GM23338 (cell line): ENCODE results near the gene CLDN22. TPM values are rescaled to one million over a fixed set of nuclear protein-coding genes. Genes with fewer than 3 reads are reported as not detected.

Experiments
- ATAC-seq: fragments of 200-7000 bp; cut with Tn5 transposase; 3 replicates; pipeline ENCODE4 v1.9.1; 2020
- DNase-seq: peaks from one replicate; pipeline ENCODE4 v3.0.0-alpha.2; 2015; ENCODE audit warnings: low spot score
- H2AFZ ChIP-seq: fragments of 200-600 bp; sonication (generic); 2 replicates; pipeline ENCODE4 v1.8.0; 2016; ENCODE audit warnings: antibody characterized with exemption, mild to moderate bottlenecking, moderate library complexity
- H3F3A ChIP-seq: fragments of 200-600 bp; sonication (generic); replicated peaks from 2 replicates; pipeline ENCODE4 v1.8.0; 2017; ENCODE audit warnings: antibody characterized with exemption, mixed run types, low read depth
- H3K27ac ChIP-seq: fragments of 200-600 bp; sonication (generic); 2 replicates; pipeline ENCODE4 v1.6.1; 2016; ENCODE audit warnings: low read depth
- H3K27me3 ChIP-seq: fragments of 200-600 bp; sonication (generic); 2 replicates; pipeline ENCODE4 v1.8.0; 2016; ENCODE audit warnings: mild to moderate bottlenecking, mixed run types, moderate library complexity; ENCODE audit not compliant: insufficient read depth
- H3K36me3 ChIP-seq: fragments of 200-600 bp; sonication (generic); 2 replicates; pipeline ENCODE4 v1.8.0; 2016; ENCODE audit warnings: mild to moderate bottlenecking; ENCODE audit not compliant: insufficient read depth
- H3K4me1 ChIP-seq: fragments of 200-600 bp; sonication (generic); 2 replicates; pipeline ENCODE4 v1.8.0; 2016; ENCODE audit warnings: mild to moderate bottlenecking, moderate library complexity; ENCODE audit not compliant: insufficient read depth
- H3K4me2 ChIP-seq: fragments of 200-600 bp; sonication (generic); 2 replicates; pipeline ENCODE4 v1.7.1; 2017; ENCODE audit warnings: mixed run types
- H3K4me3 ChIP-seq: fragments of 200-600 bp; sonication (generic); 2 replicates; pipeline ENCODE4 v1.6.1; 2016; ENCODE audit warnings: mixed run types
- H3K79me2 ChIP-seq: fragments of 200-600 bp; sonication (generic); replicated peaks from 2 replicates; pipeline ENCODE4 v1.8.0; 2017; ENCODE audit warnings: mild to moderate bottlenecking; ENCODE audit not compliant: insufficient read depth
- H3K9me2 ChIP-seq: fragments of 200-600 bp; sonication (generic); 2 replicates; pipeline ENCODE4 v1.8.0; 2017; ENCODE audit not compliant: insufficient read depth
- H4K20me1 ChIP-seq: fragments of 200-600 bp; sonication (generic); replicated peaks from 2 replicates; pipeline ENCODE4 v1.8.0; 2017; ENCODE audit warnings: mild to moderate bottlenecking; ENCODE audit not compliant: insufficient read depth
- H3K27ac Mint-ChIP-seq: 2 replicates; pipeline ENCODE4 v1.8.0; 2020; ENCODE audit warnings: inconsistent platforms, mild to moderate bottlenecking, moderate library complexity, mixed read lengths
- H3K27me3 Mint-ChIP-seq: 3 replicates; pipeline ENCODE4 v1.8.0; 2022; ENCODE audit warnings: low read depth, mild to moderate bottlenecking, moderate library complexity, mixed read lengths, inconsistent platforms; ENCODE audit not compliant: insufficient read depth, poor library complexity
- H3K36me3 Mint-ChIP-seq: 3 replicates; pipeline ENCODE4 v1.8.0; 2021; ENCODE audit warnings: low read depth, mild to moderate bottlenecking, inconsistent platforms, moderate library complexity, mixed read lengths
- H3K4me1 Mint-ChIP-seq: 3 replicates; pipeline ENCODE4 v1.8.0; 2020; ENCODE audit warnings: mild to moderate bottlenecking, inconsistent platforms, mixed read lengths
- H3K4me3 Mint-ChIP-seq: 3 replicates; pipeline ENCODE4 v1.8.0; 2021; ENCODE audit warnings: moderate library complexity, mild to moderate bottlenecking, inconsistent platforms, mixed read lengths
- H3K9me3 Mint-ChIP-seq: 3 replicates; pipeline ENCODE4 v1.8.0; 2020; ENCODE audit warnings: moderate library complexity, mild to moderate bottlenecking, inconsistent platforms, mixed read lengths
- EZH2 ChIP-seq: fragments of 200-600 bp; sonication (generic); IDR thresholded peaks from one replicate; pipeline ENCODE4 v1.8.0; 2017; ENCODE audit warnings: antibody characterized with exemption, mild to moderate bottlenecking, low read depth; ENCODE audit not compliant: unreplicated experiment
- EZH2phosphoT487 ChIP-seq: fragments of 200-600 bp; sonication (generic); IDR thresholded peaks from one replicate; pipeline ENCODE4 v1.8.1; 2018; ENCODE audit warnings: antibody characterized with exemption; ENCODE audit not compliant: unreplicated experiment
- JUNB ChIP-seq: IDR thresholded peaks from one replicate; pipeline ENCODE4 v1.6.1; 2016; ENCODE audit warnings: antibody characterized with exemption; ENCODE audit not compliant: unreplicated experiment
- NANOG ChIP-seq: IDR thresholded peaks from 2 replicates; pipeline ENCODE4 v1.6.1; 2016; ENCODE audit warnings: antibody characterized with exemption, borderline replicate concordance
- REST ChIP-seq: IDR thresholded peaks from one replicate; pipeline ENCODE4 v1.6.1; 2018; ENCODE audit warnings: antibody characterized with exemption; ENCODE audit not compliant: unreplicated experiment
- ZNF114 ChIP-seq: fragments of 250-450 bp; sonication (Bioruptor Pico); IDR thresholded peaks from 2 replicates; pipeline ENCODE4 v1.5.0; 2020; ENCODE audit warnings: mild to moderate bottlenecking, moderate library complexity
- ZNF331 ChIP-seq: fragments of 250-450 bp; sonication (Bioruptor Pico); IDR thresholded peaks from 2 replicates; pipeline ENCODE4 v1.5.0; 2020; ENCODE audit warnings: low read depth, mild to moderate bottlenecking, moderate library complexity
- ZNF462 ChIP-seq: fragments of 250-450 bp; sonication (Bioruptor Pico); IDR thresholded peaks from 2 replicates; pipeline ENCODE4 v1.5.0; 2020; ENCODE audit warnings: mild to moderate bottlenecking, moderate library complexity
- polyA plus RNA-seq: library from polyadenylated mRNA; unstranded; fragments of >200 nt; fragmentation: Nextera tagmentation; extraction: Ambion mirVana; gene quantifications from 2 replicates; pipeline ENCODE4 v1.2.1, GENCODE V29; 2016
- total RNA-seq: library from RNA; depleted of rRNA; stranded (reverse); fragments of >200 nt; shearing (Covaris generic); gene quantifications from 2 replicates; pipeline ENCODE4 v1.2.3, GENCODE V29; 2014
- TF ChIP-seq, protein P1 (sequence below): IDR thresholded peaks from 2 replicates; pipeline ENCODE4 v1.6.1; 2016; ENCODE audit warnings: antibody characterized with exemption
- TF ChIP-seq, protein P2 (sequence below), 2 experiments: fragments of 200-600 bp in 1 of 2; sonication (generic) in 1 of 2; conservative IDR thresholded peaks; 2 replicates each; pipeline versions ENCODE4 v1.5.1 to v1.6.1; 2016 to 2017; ENCODE audit warnings: antibody characterized with exemption in 2 of 2, low read depth in 2 of 2, mild to moderate bottlenecking in 2 of 2, moderate library complexity in 1 of 2

CLDN22 gene
- total and polyA plus RNA-seq, 2 experiments from 2014 or later, result not detected

DNA sequence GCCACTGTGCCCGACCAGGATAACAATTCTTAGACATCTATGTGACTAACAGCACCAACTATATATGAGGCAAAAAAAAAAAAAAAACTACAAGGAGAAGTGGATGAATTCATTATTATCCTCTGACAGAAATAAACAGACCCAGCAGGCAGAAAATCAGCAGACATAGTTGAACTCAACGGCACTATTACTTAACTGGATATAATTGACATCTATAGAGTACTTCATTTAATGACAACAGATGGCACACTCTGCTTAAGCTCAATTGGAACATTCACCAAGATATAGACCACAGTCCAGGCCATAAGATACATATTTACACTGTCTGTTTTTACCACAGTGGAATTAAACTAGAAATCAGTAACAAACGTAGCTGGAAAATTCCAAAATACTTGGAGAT, 13.3 kb downstream of the CLDN22 start:
- H3K27ac Mint-ChIP-seq, result no peak overlapping the region
- ATAC-seq (no peak), DNase-seq (no peak)
- Histone ChIP-seq H2AFZ (no peak overlapping the region), H3K27me3 (no peaks in the 10 kb centered on the region), H3F3A (no peaks in the 10 kb centered on the region), H3K4me1 (no peaks in the 10 kb centered on the region), H3K4me3 (no peak overlapping the region), H3K36me3 (peaks cover 2% of the 10 kb centered on the region; the same call in 1 of the 2 replicates), H4K20me1 (no peaks in the 10 kb centered on the region; the same call in 1 of the 2 replicates), H3K79me2 (no peaks in the 10 kb centered on the region), H3K27ac (no peak overlapping the region), H3K4me2 (no peak overlapping the region), H3K9me2 (no peaks in the 10 kb centered on the region)
- no peaks in the 10 kb centered on the region for H3K9me3 Mint-ChIP-seq
- H3K4me1 Mint-ChIP-seq, result no peaks in the 10 kb centered on the region
- H3K4me3 Mint-ChIP-seq, result no peak overlapping the region
- peaks cover 29% of the 10 kb centered on the region for H3K36me3 Mint-ChIP-seq
- TF ChIP-seq, protein P1, sequence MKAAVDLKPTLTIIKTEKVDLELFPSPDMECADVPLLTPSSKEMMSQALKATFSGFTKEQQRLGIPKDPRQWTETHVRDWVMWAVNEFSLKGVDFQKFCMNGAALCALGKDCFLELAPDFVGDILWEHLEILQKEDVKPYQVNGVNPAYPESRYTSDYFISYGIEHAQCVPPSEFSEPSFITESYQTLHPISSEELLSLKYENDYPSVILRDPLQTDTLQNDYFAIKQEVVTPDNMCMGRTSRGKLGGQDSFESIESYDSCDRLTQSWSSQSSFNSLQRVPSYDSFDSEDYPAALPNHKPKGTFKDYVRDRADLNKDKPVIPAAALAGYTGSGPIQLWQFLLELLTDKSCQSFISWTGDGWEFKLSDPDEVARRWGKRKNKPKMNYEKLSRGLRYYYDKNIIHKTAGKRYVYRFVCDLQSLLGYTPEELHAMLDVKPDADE, result no peak
- H3K27me3 Mint-ChIP-seq, result peaks cover 2% of the 10 kb centered on the region

GRCh38 chr4:183304538-183304937, 15.5 kb downstream of the CLDN22 start:
- no peak overlapping the region for H3K4me2 ChIP-seq
- Mint-ChIP-seq H3K36me3 (peaks cover 28% of the 10 kb centered on the region), H3K4me3 (no peak overlapping the region), H3K27ac (no peak overlapping the region), H3K9me3 (no peaks in the 10 kb centered on the region), H3K27me3 (peaks cover 2% of the 10 kb centered on the region), H3K4me1 (no peaks in the 10 kb centered on the region)
- H2AFZ ChIP-seq, result no peak overlapping the region
- no peak overlapping the region for H3K4me3 ChIP-seq
- H3K36me3 ChIP-seq, result no peaks in the 10 kb centered on the region
- no peaks in the 10 kb centered on the region for H3F3A ChIP-seq
- H4K20me1 ChIP-seq, result no peaks in the 10 kb centered on the region; the same call in 1 of the 2 replicates
- H3K9me2 ChIP-seq, result no peaks in the 10 kb centered on the region
- no peak for ATAC-seq
- H3K27me3 ChIP-seq, result no peaks in the 10 kb centered on the region
- H3K4me1 ChIP-seq, result no peaks in the 10 kb centered on the region
- DNase-seq, result no peak
- no peaks in the 10 kb centered on the region for H3K79me2 ChIP-seq
- H3K27ac ChIP-seq, result no peak overlapping the region
- TF ChIP-seq, protein P2, sequence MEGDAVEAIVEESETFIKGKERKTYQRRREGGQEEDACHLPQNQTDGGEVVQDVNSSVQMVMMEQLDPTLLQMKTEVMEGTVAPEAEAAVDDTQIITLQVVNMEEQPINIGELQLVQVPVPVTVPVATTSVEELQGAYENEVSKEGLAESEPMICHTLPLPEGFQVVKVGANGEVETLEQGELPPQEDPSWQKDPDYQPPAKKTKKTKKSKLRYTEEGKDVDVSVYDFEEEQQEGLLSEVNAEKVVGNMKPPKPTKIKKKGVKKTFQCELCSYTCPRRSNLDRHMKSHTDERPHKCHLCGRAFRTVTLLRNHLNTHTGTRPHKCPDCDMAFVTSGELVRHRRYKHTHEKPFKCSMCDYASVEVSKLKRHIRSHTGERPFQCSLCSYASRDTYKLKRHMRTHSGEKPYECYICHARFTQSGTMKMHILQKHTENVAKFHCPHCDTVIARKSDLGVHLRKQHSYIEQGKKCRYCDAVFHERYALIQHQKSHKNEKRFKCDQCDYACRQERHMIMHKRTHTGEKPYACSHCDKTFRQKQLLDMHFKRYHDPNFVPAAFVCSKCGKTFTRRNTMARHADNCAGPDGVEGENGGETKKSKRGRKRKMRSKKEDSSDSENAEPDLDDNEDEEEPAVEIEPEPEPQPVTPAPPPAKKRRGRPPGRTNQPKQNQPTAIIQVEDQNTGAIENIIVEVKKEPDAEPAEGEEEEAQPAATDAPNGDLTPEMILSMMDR (conservative IDR thresholded peaks at IDR 0.05; ENCODE audit: low read depth in 2 of 2), result no peak
- TF ChIP-seq EZH2 (no peak), JUNB (no peak), EZH2phosphoT487 (no peak), ZNF331 (CRISPR knock-in tag) (no peak), REST (no peak), ZNF114 (no peak), NANOG (no peak), ZNF462 (CRISPR knock-in tag) (no peak)
